Activated naive CD8-positive, alpha-beta T cell (primary cell): ENCODE results near the gene BLNK.

Experiments
- H3K27ac Mint-ChIP-seq: one replicate; pipeline ENCODE4 v1.8.0; 2021; ENCODE audit warnings: mixed read lengths
- H3K27me3 Mint-ChIP-seq: one replicate; pipeline ENCODE4 v1.8.0; 2021; ENCODE audit warnings: mixed read lengths
- H3K36me3 Mint-ChIP-seq: one replicate; pipeline ENCODE4 v1.8.0; 2021; ENCODE audit warnings: mixed read lengths
- H3K4me1 Mint-ChIP-seq: one replicate; pipeline ENCODE4 v1.8.0; 2021; ENCODE audit warnings: low read depth, mixed read lengths
- H3K4me3 Mint-ChIP-seq: one replicate; pipeline ENCODE4 v1.8.0; 2021; ENCODE audit warnings: mild to moderate bottlenecking, mixed read lengths
- H3K9me3 Mint-ChIP-seq: one replicate; pipeline ENCODE4 v1.8.0; 2021; ENCODE audit warnings: low read depth, mixed read lengths

The BLNK gene

DNA sequence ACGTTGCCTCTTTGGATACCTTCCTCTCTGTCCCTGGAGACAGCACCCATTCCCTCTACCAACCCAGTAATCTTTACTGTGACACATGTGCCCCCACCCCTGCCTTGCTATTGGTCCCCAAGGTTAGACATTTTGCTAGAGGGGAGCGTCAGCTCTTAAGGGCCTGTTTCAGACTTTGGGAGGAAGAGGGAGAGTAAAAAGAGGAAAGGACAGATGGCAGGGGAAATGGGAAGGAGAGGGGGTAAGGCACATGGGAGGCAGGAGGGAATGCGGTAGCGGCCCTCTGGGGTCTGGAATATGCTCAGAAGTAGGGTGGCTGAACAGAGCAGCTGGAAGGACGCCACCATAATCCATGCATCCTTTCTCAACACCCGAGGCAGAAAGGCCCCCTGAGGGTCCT lies 12.2 kb downstream of the BLNK start:
- no peak overlapping the region for H3K27ac Mint-ChIP-seq
- H3K9me3 Mint-ChIP-seq: no peaks in the 10 kb centered on the region
- no peak overlapping the region for H3K4me3 Mint-ChIP-seq
- no peaks in the 10 kb centered on the region for H3K4me1 Mint-ChIP-seq
- H3K36me3 Mint-ChIP-seq: no peaks in the 10 kb centered on the region
- no peaks in the 10 kb centered on the region for H3K27me3 Mint-ChIP-seq

DNA sequence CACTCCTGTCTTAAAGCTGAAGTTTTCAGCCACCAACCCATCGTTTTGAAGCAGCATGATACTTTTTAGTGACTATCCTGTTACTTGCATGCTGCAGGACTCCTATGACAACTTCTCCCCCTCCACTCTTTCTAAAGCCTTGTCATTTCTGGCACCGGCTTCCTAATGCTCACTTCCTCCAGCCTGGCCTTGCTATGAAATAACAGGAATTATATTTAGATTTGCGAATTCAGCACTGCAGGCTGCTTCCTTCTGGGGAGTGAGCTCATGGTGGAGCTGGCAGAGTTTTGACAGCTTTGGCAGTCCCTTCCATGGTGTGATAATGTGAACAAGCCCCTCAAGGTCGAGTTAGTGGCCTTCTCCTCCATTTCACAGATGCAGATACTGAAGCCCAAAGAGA lies 13.4 kb downstream of the BLNK start:
- no peaks in the 10 kb centered on the region for H3K4me1 Mint-ChIP-seq
- H3K36me3 Mint-ChIP-seq: no peaks in the 10 kb centered on the region
- H3K9me3 Mint-ChIP-seq: no peaks in the 10 kb centered on the region
- no peak overlapping the region for H3K27ac Mint-ChIP-seq
- no peaks in the 10 kb centered on the region for H3K27me3 Mint-ChIP-seq
- H3K4me3 Mint-ChIP-seq: no peak overlapping the region

DNA sequence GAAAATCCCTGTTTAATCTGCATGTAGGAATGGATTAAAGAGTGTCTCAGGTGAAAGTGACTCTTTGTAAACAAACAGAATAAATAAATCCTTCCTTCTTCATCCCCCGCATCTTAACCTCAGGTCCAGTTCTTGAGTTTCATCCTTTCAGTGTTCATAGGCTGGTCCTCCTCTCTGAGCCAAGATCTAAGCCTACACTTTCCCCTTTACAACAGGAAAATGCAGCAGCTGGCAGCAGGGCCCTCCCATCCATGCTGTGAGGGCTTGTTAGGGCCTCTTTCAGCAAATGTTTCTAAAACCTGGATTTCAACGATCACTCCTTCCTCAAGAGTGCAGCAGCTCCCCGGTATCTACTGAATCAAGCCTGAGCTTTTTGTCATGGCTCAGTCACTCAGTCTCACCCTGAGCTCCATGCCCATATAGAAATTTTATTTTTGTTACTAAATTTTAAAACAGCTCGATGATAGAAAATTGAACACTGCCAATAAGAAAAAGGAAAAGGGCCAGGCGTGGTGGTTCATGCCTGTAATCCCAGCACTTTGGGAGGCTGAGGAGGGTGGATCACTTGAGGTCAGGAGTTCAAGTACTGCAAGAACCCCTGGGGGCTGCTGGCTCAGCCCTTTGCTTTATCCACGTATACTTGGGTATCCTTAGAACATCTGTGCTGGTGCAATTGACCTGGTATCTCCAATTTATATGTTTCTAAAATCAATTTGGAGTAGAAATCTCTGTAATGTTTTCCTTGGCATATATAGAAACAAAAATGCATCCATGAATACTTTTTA lies 15.6 kb downstream of the BLNK start:
- Mint-ChIP-seq H3K36me3 (no peaks in the 10 kb centered on the region), H3K4me3 (no peak overlapping the region), H3K27me3 (no peaks in the 10 kb centered on the region), H3K4me1 (no peaks in the 10 kb centered on the region), H3K9me3 (no peaks in the 10 kb centered on the region), H3K27ac (no peak overlapping the region)

DNA sequence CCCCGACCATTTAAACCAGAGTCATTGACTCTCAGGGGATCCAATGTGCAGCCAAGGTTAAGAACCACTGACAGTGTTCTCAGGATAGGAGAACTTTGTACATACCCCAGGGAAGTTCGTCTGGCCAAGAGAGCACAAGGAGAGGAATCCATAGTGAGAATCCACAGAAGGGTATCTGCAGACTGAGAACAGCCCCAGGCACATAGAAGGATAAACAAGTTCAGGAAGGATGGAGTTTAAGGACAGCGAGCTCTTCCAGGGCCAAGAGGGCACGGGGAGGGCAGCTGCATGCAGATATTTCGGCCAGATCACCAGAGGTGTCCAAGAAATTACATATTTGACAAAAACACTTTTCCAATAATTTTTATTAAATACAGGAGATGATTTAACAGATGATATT lies 16.4 kb downstream of the BLNK start:
- Mint-ChIP-seq H3K27me3 (no peaks in the 10 kb centered on the region), H3K27ac (no peak overlapping the region), H3K9me3 (no peaks in the 10 kb centered on the region), H3K4me3 (no peak overlapping the region), H3K4me1 (no peaks in the 10 kb centered on the region), H3K36me3 (no peaks in the 10 kb centered on the region)

DNA sequence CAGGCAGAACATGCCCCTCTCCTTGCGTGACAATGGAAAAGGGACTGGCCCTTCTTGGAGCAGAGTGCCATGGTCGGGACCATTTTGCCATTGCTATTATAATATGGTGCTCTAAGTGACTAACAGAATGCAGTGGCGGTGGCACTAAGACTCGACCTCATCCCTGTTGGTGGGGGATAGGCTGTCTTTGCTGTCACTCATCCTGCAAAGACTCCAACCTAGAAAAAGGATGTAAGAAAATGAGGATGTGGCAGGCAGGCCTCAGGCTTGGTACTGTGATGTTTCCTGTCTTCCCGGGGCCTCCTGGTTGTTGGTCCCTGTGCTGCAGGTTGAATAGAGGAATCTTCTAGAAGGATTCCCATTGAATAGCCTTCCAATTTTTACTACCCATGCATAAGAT lies 18.6 kb downstream of the BLNK start:
- no peak overlapping the region for H3K27ac Mint-ChIP-seq
- H3K36me3 Mint-ChIP-seq: no peaks in the 10 kb centered on the region
- H3K9me3 Mint-ChIP-seq: no peaks in the 10 kb centered on the region
- no peaks in the 10 kb centered on the region for H3K27me3 Mint-ChIP-seq
- H3K4me3 Mint-ChIP-seq: no peak overlapping the region
- no peaks in the 10 kb centered on the region for H3K4me1 Mint-ChIP-seq

DNA sequence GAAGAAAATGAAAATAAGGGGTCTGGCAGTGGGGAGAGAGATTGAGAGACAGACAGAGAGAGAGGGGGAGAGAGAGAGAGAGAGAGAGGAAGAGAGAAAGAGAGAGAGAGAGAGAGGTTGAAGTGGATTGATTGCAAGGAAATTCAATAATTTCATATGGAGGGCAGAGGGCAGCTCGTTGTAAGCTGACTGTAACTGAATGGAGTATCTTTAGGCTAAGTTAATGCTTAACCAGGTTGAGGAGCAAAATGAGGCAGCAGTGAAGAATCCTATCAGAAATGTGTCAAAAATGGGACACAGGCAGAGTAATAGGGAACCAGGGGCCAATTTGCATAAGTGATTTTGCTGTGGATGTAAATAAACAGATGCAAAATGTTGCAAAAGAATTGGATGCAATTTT lies 21.0 kb downstream of the BLNK start:
- Mint-ChIP-seq H3K36me3 (no peaks in the 10 kb centered on the region), H3K27me3 (no peaks in the 10 kb centered on the region)

DNA sequence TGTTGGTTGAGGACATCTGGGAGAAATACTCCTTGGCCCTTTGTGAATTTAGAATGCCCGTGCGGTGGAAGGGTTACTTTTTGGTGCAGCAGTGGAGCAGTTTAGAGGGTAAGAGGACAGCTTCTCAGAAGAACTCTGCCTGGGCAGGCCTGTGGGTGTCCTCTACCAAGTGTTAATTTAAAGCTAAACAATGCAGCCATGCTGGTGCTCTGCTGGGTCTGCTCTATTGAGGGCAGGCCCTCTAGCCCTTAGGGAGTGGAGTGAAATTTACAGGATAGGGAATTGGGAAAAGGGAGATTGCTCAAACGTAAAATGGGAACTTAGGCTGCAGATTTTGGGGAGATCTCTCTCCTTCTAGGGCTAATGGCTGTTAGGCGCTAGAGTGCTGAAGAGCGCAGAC lies 22.1 kb downstream of the BLNK start:
- H3K4me3 Mint-ChIP-seq: no peak overlapping the region
- H3K27me3 Mint-ChIP-seq: no peaks in the 10 kb centered on the region
- no peaks in the 10 kb centered on the region for H3K4me1 Mint-ChIP-seq
- no peaks in the 10 kb centered on the region for H3K9me3 Mint-ChIP-seq
- no peaks in the 10 kb centered on the region for H3K36me3 Mint-ChIP-seq
- no peak overlapping the region for H3K27ac Mint-ChIP-seq

More for the DNA sequence above, 21.0 kb downstream of the BLNK start:
- no peak overlapping the region for H3K27ac Mint-ChIP-seq
- no peaks in the 10 kb centered on the region for H3K4me1 Mint-ChIP-seq
- H3K9me3 Mint-ChIP-seq: no peaks in the 10 kb centered on the region
- no peak overlapping the region for H3K4me3 Mint-ChIP-seq

DNA sequence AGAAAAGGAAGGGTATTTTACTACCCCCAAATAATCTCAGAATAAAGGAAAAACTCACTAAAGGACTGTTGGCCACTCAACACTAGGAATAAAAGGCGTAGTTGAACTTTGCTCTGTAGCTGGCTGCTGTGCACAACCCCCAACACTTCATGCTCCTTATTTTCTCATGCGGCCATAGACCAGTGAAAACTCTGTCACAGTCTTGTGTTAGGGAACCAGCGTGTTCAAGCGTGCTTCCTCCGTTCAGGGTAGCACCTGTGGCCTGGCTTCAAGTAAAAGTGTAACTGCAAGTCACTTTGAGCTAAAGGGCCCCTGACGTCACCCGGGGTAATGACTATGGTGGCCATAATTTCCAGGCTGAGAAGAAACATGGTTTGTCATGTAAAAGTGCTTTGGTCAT lies 27.0 kb downstream of the BLNK start:
- H3K4me3 Mint-ChIP-seq: no peak overlapping the region
- H3K4me1 Mint-ChIP-seq: no peaks in the 10 kb centered on the region
- H3K27ac Mint-ChIP-seq: no peak overlapping the region
- no peaks in the 10 kb centered on the region for H3K36me3 Mint-ChIP-seq
- H3K9me3 Mint-ChIP-seq: no peaks in the 10 kb centered on the region
- no peaks in the 10 kb centered on the region for H3K27me3 Mint-ChIP-seq

DNA sequence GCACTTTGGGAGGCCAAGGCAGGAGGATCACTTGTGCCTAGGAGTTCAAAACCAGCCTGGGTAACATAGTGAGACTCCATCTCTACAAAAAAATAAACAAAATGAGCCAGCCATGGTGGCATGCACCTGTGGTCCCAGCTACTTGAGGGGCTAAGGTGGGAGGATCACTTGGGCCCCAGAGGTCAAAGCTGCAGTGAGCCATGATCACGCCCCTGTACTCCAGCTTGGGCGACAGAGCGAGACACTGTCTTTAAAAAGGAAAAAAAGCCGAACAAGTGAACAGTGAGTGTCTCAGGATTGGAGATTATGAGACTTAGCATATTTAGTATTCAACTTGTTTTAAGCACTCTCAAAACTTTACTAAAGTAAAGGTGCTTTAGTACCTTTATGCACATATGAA lies 28.1 kb downstream of the BLNK start:
- Mint-ChIP-seq H3K4me3 (no peak overlapping the region), H3K36me3 (no peaks in the 10 kb centered on the region), H3K27me3 (no peaks in the 10 kb centered on the region), H3K9me3 (no peaks in the 10 kb centered on the region), H3K27ac (no peak overlapping the region), H3K4me1 (no peaks in the 10 kb centered on the region)

DNA sequence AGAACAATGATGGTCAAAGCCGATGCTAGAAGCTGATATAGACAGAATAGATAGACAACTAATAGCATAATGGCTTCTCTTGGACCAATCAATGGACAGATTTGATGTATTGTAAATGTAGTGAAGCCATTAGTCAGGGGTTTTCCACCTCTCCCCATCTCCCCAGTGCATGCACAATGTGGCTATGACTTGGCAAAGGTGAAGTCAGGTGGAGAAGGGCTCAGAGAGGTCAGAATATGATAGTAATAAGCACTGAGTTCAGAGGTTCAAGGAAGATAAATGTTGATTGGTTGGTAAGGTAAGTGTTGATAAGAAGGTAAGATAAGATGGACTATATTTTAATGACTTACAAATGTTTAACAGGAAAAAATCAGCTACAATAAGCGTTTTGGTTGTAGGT lies 28.5 kb downstream of the BLNK start:
- H3K4me1 Mint-ChIP-seq: no peaks in the 10 kb centered on the region
- H3K27me3 Mint-ChIP-seq: no peaks in the 10 kb centered on the region
- H3K36me3 Mint-ChIP-seq: no peaks in the 10 kb centered on the region
- no peaks in the 10 kb centered on the region for H3K9me3 Mint-ChIP-seq
- H3K4me3 Mint-ChIP-seq: no peak overlapping the region
- H3K27ac Mint-ChIP-seq: no peak overlapping the region

DNA sequence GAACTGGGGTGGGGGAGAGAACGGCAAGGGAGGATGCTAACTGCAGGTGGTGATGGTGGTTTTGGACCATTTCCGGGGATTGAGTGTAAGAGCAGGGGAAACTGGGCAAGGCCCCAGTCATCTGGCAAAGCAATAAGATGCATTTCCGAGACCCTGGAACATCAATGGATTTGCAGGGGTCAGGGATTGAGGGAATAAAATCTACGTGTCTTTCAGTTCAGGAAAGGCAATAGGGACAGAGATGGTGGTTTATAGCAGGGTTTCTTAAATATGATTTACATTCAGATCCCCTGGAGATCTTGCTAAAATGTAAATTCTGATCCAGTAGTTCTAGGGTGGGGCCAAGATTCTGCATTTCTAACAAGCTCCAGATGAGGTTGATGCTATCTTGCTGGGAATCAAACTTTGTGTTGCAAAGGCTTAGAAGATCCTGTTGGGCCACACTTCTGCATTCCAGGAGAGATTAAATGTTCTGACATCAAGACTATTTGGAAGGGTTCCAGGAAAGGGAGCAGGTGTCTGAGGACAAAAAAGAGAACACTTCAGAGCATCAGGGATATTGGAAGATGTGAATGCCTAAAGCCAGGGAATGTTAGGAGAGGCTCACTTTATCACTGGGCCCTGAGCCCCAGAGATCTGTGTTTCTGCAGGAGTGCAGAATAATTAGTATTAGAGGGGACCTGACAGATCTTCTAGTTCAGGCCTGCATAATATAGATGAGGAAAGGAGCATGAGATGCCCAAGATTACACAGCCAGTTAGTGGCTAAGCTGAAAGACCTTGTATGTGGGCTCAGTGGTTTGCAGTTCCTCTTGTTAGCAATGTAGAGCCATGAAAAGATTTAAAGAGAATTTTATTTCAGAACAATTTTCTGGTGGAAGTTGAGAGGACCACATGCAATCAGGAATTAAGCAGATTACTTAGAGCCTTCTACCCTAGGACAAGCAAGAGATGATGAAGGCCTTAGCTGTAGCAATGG lies 32.4 kb downstream of the BLNK start:
- Mint-ChIP-seq H3K27ac (no peak overlapping the region), H3K36me3 (no peaks in the 10 kb centered on the region), H3K4me1 (no peaks in the 10 kb centered on the region), H3K4me3 (no peak overlapping the region), H3K27me3 (no peaks in the 10 kb centered on the region), H3K9me3 (no peaks in the 10 kb centered on the region)

DNA sequence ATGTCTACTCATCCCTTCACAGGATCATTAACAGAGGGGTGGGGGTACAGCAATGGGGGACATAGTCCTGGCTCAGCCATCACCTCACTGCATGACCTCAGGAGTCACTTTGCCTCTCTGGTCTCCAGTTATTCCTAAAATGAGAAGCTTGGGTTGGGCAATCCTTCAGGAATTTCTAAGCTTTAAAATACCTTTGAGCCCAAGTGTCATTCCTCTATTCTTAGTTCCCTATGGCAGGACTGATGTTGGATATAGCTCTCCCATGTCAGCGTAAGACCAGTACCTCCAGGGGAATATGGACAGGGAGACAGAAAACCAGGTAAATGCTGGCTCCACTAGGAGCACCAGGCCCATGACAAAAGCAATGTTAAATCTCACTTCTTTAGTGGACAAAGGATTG lies 34.5 kb downstream of the BLNK start:
- H3K27ac Mint-ChIP-seq: no peak overlapping the region
- H3K36me3 Mint-ChIP-seq: no peaks in the 10 kb centered on the region
- H3K27me3 Mint-ChIP-seq: no peaks in the 10 kb centered on the region
- no peaks in the 10 kb centered on the region for H3K4me1 Mint-ChIP-seq
- no peak overlapping the region for H3K4me3 Mint-ChIP-seq
- H3K9me3 Mint-ChIP-seq: no peaks in the 10 kb centered on the region

DNA sequence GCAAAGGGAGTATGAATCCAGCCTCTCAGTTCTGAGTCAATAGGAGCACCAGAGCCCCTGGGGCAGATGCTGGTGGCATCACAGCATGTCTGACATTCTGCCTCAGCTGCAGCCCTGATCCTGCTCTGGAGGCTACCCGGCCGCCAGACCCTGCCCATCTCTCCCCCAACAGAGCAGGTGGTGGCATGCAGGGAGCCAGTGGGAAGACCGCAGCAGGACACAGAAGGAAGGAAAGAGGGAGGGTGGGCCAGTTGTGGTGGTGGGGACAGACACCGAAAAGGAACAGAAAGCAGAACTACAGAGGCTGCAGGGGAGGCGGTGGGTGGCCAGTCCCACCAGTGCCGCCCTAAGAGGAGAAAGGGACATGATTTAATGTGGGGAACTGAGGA lies 35.3 kb downstream of the BLNK start:
- H3K4me3 Mint-ChIP-seq: no peak overlapping the region
- no peaks in the 10 kb centered on the region for H3K36me3 Mint-ChIP-seq
- no peaks in the 10 kb centered on the region for H3K9me3 Mint-ChIP-seq
- H3K4me1 Mint-ChIP-seq: no peaks in the 10 kb centered on the region
- no peak overlapping the region for H3K27ac Mint-ChIP-seq
- H3K27me3 Mint-ChIP-seq: no peaks in the 10 kb centered on the region

DNA sequence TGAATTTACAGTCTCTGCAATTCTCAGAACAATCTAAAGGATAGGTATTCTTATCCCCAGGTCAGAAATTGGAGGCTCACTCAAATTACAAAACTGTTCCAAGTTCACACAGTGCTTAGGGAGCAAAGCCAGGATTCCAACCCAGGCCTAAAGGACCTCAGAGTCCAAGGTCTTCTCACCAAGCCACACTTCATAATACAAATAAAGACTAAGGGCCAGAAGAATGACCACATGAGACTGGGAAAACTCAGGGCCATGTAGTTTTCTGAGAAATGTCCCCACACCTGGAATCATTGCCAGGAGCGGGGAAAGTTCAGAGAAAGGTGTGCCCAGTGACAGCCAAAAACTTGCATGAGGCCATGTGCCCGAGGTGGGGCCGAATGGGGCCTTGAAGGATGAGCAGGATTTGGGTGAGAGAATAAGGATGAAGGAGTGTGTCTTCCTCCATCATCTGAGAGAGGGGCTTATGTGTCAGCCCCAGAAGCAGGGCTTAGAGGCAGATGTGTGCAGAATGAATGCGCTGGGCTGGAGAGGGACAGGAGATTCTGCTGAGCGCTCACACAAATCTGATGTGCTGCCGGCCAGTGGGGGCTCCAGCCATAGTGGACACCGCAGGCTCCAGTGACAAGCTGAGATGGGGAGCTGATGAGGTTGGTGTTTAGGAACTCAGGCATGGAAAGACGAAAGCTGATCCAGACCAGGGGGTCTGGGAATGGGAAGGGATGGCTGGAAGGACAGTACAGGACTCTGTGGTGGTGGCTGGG lies 35.9 kb downstream of the BLNK start:
- Mint-ChIP-seq H3K9me3 (no peaks in the 10 kb centered on the region), H3K27ac (no peak overlapping the region), H3K27me3 (no peaks in the 10 kb centered on the region), H3K4me1 (no peaks in the 10 kb centered on the region), H3K36me3 (no peaks in the 10 kb centered on the region), H3K4me3 (no peak overlapping the region)

DNA sequence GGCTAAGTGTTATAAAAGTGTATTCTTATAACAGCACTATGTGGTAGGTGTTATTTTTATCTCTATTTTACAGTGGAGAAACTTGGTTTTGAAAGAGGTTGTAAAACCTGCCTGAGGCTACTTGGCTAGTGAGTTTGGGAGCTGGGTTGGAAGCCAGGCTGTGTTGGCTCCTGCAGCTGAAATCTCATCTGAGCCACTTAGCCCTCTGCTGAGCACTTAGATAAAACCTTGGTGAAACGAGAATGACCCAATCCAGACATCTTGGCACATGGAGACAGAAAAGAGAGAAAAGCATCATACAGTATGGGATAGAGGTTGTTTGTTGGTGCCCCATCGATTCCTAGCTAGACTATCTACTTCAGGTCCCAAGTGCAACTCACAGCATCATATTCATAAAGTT lies 37.4 kb downstream of the BLNK start:
- H3K27ac Mint-ChIP-seq: no peak overlapping the region
- no peaks in the 10 kb centered on the region for H3K4me1 Mint-ChIP-seq
- H3K27me3 Mint-ChIP-seq: no peaks in the 10 kb centered on the region
- no peaks in the 10 kb centered on the region for H3K36me3 Mint-ChIP-seq
- H3K9me3 Mint-ChIP-seq: no peaks in the 10 kb centered on the region
- H3K4me3 Mint-ChIP-seq: no peak overlapping the region
